NB4 (cell line): ENCODE data around the gene MEG3.

Experiments
- DNase-seq: peaks from one replicate; pipeline ENCODE4 v3.0.0; 2010; ENCODE audit warnings: low read depth
- H3K4me3 ChIP-seq: one replicate; pipeline ENCODE4 v1.5.1; 2011; ENCODE audit warnings: mild to moderate bottlenecking, low read depth, low read length, moderate library complexity
- CTCF ChIP-seq: IDR thresholded peaks from one replicate; pipeline ENCODE4 v1.5.1; 2012; ENCODE audit warnings: low read depth, low read length
- MYC ChIP-seq: IDR thresholded peaks from 2 replicates; pipeline ENCODE4 v1.6.1; 2011; ENCODE audit warnings: low read depth, low read length
- POLR2A ChIP-seq: IDR thresholded peaks from 2 replicates; pipeline ENCODE4 v1.6.1; 2011; ENCODE audit warnings: mild to moderate bottlenecking; ENCODE audit not compliant: insufficient read length; ENCODE audit errors: extremely low read depth
- TF ChIP-seq, protein P1 (sequence below): IDR thresholded peaks from 2 replicates; pipeline ENCODE4 v1.6.1; 2011; ENCODE audit warnings: low read depth, low read length

Gene MEG3

GRCh38 chr14:100858838-100859220 lies 32.9 kb downstream of the MEG3 start:
- DNase-seq: no peak
- TF ChIP-seq, protein P1, sequence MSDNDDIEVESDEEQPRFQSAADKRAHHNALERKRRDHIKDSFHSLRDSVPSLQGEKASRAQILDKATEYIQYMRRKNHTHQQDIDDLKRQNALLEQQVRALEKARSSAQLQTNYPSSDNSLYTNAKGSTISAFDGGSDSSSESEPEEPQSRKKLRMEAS: no peak
- TF ChIP-seq CTCF (no peak), POLR2A (no peak), MYC (no peak)
- H3K4me3 ChIP-seq: no peak overlapping the region

DNA sequence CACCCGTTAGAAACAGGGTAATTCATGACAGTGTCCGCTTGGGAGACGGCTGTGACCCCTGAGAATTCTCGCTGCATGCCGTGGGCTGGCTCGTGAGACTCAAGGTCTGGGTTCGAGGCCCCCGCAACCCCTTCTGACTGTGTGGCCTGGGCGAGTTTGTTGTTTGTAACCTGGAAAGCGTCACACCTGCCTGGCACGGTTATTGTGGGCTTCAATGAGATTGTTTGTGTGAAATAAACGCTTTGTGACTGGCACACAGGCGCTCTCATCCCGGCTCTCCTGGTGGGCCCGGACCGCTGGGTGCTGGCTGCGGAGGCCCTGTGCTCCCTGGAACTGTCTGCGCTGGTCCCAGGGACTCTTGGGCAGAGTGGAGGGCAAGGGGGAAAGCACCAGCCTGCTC lies 33.9 kb downstream of the MEG3 start:
- no peak for DNase-seq
- TF ChIP-seq, protein P1: no peak
- TF ChIP-seq MYC: no peak
- TF ChIP-seq CTCF: no peak
- TF ChIP-seq POLR2A: no peak
- no peak overlapping the region for H3K4me3 ChIP-seq

- no peak for DNase-seq
- TF ChIP-seq CTCF (no peak), MYC (no peak), POLR2A (no peak)
- TF ChIP-seq, protein P1: no peak
- no peak overlapping the region for H3K4me3 ChIP-seq
Observed at GRCh38 chr14:100860556-100861187, 34.8 kb downstream of the MEG3 start.

DNA sequence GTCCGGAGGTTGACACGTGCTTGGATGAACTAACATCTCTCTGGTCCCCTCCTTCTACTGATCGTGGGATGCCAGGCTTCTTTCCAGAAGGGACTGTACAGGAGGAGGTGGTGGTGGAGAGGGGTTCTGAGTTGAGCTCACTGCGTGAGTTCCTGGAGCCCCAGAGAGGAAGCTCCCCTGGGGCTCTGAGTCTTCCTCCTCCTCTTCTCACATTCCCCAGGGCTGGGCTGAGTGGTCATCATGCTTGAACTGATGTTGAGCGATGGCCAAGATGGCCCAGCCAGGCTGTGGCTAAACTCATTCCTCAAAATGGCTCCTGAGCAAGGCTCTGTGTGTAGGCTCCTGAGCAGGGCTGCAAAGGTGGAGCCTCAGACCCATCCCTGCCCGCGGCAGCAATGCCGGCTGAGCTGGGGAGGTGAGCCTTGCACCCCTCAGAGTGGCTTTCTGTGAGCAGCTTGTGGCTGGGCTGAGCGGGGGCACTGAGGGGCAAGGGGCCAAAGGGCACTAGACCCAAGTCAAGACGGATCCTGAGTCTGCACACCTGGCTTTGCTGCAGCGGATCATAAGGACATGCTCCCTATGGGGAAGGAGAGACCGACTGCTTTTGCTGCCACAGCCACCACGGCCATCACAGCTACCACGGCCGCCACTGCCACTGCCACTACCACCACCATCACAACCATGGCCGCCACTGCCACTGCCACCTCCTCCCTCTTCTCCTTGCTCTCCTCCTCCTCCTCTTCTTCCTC lies 35.4 kb downstream of the MEG3 start:
- no peak for DNase-seq
- TF ChIP-seq MYC (no peak), POLR2A (no peak), CTCF (no peak)
- TF ChIP-seq, protein P1: no peak
- H3K4me3 ChIP-seq: no peak overlapping the region

- no peak overlapping the region for H3K4me3 ChIP-seq
- no peak for DNase-seq
- TF ChIP-seq, protein P1: no peak
- TF ChIP-seq CTCF (no peak), POLR2A (no peak), MYC (no peak)
Observed at GRCh38 chr14:100861937-100862247, 36.0 kb downstream of the MEG3 start.
